Fibroblast of mammary gland (primary cell): ENCODE results near the gene ATE1.

Experiments
- DNase-seq: peaks from one replicate; pipeline ENCODE4 v3.0.0-alpha.2; 2010; ENCODE audit warnings: low read depth
- H3K4me3 ChIP-seq: 2 replicates; pipeline ENCODE4 v1.5.1; 2011; ENCODE audit warnings: low read depth, mild to moderate bottlenecking, low read length, moderate library complexity; ENCODE audit not compliant: control insufficient read depth
- CTCF ChIP-seq: conservative IDR thresholded peaks from 2 replicates; pipeline ENCODE4 v1.5.1; 2011; ENCODE audit warnings: low read depth, low read length, inconsistent platforms; ENCODE audit not compliant: control insufficient read depth, insufficient read depth

The ATE1 gene

GRCh38 chr10:121891103-121891502 is 36.7 kb downstream of the ATE1 start:
- DNase-seq, result no peak
- TF ChIP-seq CTCF, result no peak

DNA sequence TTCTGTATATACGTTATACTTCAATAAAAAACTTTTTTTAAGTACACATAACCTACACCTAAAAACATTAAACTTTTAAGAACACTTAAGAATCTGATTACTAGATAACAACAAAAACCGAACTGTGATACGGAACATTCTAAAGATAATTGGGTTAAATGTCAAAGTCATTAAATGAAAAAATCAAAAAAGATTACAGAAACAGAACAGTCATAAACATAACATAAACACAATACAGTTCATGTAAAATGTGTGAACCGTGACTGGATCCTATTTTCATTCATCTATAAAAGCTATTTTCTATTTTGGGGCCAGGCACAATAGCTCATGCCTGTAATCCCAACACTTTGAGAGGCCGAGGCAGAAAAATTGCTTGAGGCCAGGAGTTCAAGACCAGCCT is 38.6 kb downstream of the ATE1 start:
- DNase-seq, result no peak
- no peak overlapping the region for H3K4me3 ChIP-seq
- no peak for TF ChIP-seq CTCF

More at GRCh38 chr10:121891103-121891502, 36.7 kb downstream of the ATE1 start:
- no peak overlapping the region for H3K4me3 ChIP-seq

- peak; percentile 73 for DNase-seq
- H3K4me3 ChIP-seq, result no peak overlapping the region
- TF ChIP-seq CTCF, result peak; percentile 84
These were observed 40.7 kb downstream of the ATE1 start for GRCh38 chr10:121886997-121887622.

GRCh38 chr10:121886181-121886580 is 41.6 kb downstream of the ATE1 start:
- no peak for DNase-seq
- no peak overlapping the region for H3K4me3 ChIP-seq
- no peak for TF ChIP-seq CTCF

DNA sequence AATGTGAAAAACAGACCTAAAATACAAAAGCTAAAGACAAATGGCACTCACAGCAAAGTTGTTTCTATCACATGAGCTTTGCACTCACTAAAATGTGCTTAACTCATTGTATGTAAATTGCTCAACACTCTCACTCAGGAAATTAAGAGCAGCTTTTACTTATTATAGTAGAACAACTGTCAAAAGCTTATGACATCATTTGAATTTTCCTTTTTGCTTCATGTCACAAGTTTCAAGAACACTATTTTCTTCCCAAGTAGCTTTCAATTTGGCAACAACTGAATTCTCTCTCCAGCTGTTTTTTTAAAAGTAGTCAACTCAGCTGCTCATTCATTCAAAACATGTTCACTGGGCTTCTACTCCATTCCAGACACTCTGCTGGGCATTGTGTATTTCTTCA is 46.9 kb downstream of the ATE1 start:
- H3K4me3 ChIP-seq, result no peak overlapping the region
- DNase-seq, result peak; percentile 56
- no peak for TF ChIP-seq CTCF

- DNase-seq, result no peak
- TF ChIP-seq CTCF, result no peak
- H3K4me3 ChIP-seq, result no peak overlapping the region
These were observed 48.4 kb downstream of the ATE1 start for GRCh38 chr10:121879476-121879875.

- peak; percentile 25 for DNase-seq
- TF ChIP-seq CTCF, result no peak
These were observed 54.6 kb downstream of the ATE1 start for GRCh38 chr10:121873236-121873635.

More at GRCh38 chr10:121873236-121873635, 54.6 kb downstream of the ATE1 start:
- no peak overlapping the region for H3K4me3 ChIP-seq
